IPS-NIHi11 (cell line): ENCODE measurements around the gene RHEX.

Experiments
- DNase-seq: peaks from one replicate; pipeline ENCODE4 v3.0.0; 2012; ENCODE audit warnings: mixed read lengths, low spot score

RHEX gene

GRCh38 chr1:206116873-206117150 lies 63.8 kb downstream of the RHEX start:
- no peak for DNase-seq

- DNase-seq = peak; percentile 70
Observed at GRCh38 chr1:206117151-206117948, 64.4 kb downstream of the RHEX start, which contains the start of gene AVPR1B. Gene AVPR1B (minus strand): TSS chr1:206117388. CDS start chr1:206116890, 498 bp downstream.

DNA sequence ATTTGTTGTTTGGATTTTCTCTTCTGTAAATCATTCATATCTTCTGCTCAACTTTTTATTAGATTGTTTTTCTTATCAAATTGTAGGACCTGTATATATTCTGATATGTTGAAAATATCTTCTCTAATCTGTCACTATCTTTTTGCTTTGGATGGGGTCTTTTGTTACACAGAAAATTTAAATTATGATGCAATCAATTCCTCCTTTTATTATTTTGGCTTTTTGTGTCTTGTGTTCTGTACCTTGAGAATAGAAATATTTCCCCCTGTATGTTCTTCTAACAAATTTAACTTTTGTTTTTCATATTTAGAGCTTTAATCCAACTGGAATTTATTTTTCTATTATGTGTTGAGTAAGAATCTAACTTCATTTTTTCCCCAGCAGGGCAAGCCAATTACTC lies 67.4 kb downstream of the RHEX start:
- DNase-seq = no peak

- DNase-seq = no peak
Observed at GRCh38 chr1:206121269-206121668, 68.3 kb downstream of the RHEX start.

DNA sequence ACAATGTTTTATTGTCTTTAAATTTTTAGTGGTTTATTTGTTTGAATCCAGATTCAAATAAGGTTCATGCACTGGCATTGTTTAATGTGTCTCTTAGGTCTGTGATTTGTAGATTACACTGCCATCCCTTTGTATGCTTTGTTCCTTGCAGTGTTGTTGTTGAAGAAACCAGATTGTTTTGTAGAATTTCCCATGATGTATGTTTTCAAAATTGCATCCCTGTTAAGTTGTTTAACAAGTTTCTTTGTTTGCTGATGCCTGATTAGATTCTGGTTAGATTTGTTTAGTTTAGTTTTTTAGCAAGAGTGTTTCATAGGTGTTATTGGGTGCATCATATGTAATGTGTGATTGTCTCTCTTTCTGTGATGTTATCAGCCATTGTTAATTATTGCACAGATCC lies 69.7 kb downstream of the RHEX start:
- no peak for DNase-seq

- no peak for DNase-seq
Observed at GRCh38 chr1:206125346-206125745, 72.4 kb downstream of the RHEX start.

DNA sequence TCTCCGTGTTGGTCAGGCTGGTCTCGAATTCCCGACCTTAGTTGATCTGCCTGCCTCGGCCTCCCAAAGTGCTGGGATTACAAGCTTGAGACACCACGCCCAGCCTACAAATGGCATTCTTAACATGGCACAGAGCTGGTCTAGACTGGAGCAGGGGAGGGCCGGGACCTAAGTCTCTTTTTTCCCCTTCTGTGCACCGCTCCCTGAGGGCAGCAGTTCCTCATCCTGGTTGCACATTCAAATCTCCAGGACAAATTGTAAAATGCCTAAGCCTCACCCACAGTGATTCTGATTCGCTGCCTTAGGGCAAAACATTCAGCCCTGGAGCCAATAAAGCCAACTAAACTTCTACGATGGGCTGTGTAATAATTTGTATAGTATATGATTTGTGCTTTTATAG lies 74.4 kb downstream of the RHEX start:
- no peak for DNase-seq

GRCh38 chr1:206128196-206128595 lies 75.2 kb downstream of the RHEX start:
- no peak for DNase-seq

GRCh38 chr1:206131037-206131436 lies 78.1 kb downstream of the RHEX start:
- no peak for DNase-seq

DNA sequence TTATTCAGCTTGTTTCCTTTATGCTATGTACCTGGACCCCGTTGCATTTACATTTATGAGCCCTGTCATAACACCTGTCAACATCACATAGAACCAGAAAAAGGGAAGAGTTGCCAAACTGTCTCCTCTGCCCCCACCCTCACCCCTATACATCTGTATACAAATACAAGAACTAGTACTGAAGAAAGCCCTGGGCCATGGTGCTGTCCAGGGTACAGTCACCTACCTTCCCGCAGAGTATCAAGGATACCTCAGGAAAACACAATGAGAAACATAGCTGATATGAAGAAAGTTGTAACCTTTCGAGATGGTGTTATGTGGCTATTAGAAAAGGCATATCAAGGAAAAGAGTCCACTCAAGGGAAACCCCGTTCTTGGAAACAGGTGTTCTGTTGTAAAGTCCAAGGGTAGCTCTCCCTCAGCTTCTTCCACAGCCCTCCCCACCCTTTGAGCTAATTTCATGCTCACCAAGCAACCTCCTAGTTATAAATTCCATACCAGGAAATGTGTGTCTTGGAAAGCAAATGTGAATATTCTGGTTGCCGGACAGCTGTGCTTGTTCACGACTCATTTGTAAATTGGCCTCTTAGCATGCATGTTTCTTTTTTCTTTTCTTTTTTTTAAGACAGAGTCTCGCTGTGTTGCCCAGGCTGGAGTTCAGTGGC lies 80.9 kb downstream of the RHEX start:
- no peak for DNase-seq

GRCh38 chr1:206135248-206135647 lies 82.3 kb downstream of the RHEX start:
- DNase-seq = no peak

DNA sequence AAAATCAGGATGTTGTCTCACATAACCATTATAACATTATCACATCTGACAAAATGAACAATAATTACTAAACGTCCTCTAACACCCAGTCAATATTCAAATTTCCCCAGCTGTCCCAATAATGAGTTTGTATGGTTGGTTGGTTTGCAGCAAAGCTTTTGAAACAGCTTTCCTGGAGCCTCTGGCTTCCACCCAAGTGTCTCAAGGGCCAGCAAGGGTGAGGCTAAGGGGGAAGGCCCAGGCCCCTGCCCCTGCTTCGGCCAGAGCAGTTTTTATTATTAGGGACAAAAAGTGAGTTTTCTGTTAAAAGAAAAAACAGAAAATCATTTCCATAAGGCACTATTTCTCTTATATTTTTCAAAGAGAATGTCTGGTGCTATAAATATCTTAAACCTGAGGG lies 83.3 kb downstream of the RHEX start:
- no peak for DNase-seq

- DNase-seq = no peak
Observed at GRCh38 chr1:206142011-206142410, 89.0 kb downstream of the RHEX start.

- DNase-seq = no peak
Observed at GRCh38 chr1:206142770-206143169, 89.8 kb downstream of the RHEX start.

DNA sequence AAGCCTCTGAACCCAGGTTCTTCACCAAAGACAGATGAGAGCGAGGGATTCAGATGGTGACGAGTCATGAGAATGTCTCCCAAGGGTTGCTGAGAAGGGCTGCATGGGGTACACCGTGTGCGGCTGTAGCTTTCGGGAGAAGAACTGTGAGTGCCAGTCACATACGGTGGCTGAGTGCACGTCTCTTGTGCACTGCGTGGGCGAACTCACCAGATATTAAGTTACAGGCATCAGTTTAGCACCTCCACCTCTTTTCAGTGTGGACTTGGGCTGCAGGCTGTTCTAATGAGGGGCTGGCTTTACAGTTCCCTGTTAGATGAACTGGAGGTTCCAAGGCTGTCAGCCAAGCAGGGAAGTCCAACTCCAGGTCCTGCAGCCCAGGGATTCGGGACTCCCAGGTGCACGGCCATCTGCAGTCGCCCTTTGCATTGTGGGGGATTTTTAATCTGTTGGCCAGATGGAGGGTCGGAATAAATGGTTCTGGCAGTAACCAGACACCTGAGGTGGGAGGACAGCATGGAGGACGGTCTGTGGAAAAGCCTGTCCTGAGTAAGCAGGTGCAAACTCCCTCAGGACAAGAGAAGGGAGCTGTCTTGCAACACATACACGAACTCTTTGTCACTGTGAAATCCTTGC lies 90.7 kb downstream of the RHEX start:
- no peak for DNase-seq

DNA sequence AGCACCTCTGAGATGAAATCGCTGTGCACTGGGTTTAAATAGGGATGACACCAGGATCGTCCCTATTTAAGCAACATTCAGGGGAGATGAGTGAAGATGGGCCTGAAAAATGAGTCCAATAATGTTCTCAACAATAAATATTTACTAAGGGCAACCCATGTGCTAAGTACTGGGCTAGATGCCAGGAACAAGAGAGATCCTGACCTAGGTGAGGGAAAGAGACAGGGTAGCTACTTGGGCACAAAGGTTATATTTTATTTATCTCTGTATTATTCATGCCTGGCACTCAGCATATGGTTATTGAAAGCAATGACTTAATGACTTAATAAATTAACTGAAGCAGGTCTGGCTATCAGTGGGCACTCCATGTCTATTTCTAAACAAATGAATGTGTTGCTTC lies 91.6 kb downstream of the RHEX start:
- no peak for DNase-seq

DNA sequence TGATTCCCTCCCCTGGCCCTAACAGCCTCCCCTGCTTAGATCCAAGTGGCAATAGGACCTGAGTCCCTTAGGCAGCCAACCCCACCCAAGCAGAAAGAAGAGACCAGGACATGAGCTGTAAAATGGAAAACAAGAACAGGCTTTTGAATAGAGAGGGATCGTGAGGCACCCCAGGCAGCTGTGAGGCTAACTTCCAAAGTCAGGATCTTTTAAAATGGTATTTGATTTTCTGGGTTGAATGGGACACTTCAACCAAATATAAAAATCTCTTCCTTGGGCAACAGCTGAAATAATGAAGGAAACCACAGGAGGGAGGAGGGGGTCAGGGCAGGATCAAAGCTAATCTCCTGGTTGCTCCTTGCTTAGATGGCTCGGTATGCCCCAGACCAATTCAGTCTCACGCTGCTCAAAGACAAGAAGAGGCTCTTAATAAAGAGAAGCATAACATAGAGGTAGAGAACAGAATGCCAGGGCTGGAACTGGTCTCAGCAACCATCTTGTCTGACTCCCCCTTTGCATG lies 92.9 kb downstream of the RHEX start:
- no peak for DNase-seq
